Testis (tissue), 2 donors: Measurements from ENCODE around the gene GRIK1.

Experiments
- POLR2A ChIP-seq: fragments of 450-650 bp; IDR thresholded peaks from one replicate; pipeline ENCODE4 v1.6.1; 2017; ENCODE audit warnings: antibody characterized with exemption, mild to moderate bottlenecking, moderate library complexity
- TF ChIP-seq, protein P1 (sequence below), 3 experiments: fragments of 450-650 bp in 2 of 3; fragments of 200-600 bp in 1 of 3; sonication (generic) in 1 of 3; IDR thresholded peaks; one replicate each; pipeline ENCODE4 v1.5.1; 2016 to 2019; ENCODE audit warnings: antibody characterized with exemption in 3 of 3, mild to moderate bottlenecking in 2 of 3, moderate library complexity in 1 of 3

- TF ChIP-seq, protein P1, sequence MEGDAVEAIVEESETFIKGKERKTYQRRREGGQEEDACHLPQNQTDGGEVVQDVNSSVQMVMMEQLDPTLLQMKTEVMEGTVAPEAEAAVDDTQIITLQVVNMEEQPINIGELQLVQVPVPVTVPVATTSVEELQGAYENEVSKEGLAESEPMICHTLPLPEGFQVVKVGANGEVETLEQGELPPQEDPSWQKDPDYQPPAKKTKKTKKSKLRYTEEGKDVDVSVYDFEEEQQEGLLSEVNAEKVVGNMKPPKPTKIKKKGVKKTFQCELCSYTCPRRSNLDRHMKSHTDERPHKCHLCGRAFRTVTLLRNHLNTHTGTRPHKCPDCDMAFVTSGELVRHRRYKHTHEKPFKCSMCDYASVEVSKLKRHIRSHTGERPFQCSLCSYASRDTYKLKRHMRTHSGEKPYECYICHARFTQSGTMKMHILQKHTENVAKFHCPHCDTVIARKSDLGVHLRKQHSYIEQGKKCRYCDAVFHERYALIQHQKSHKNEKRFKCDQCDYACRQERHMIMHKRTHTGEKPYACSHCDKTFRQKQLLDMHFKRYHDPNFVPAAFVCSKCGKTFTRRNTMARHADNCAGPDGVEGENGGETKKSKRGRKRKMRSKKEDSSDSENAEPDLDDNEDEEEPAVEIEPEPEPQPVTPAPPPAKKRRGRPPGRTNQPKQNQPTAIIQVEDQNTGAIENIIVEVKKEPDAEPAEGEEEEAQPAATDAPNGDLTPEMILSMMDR (IDR thresholded peaks at IDR 0.05), result no peak
- TF ChIP-seq POLR2A, result no peak
Observed at GRCh38 chr21:29909571-29909970, 30.2 kb downstream of the GRIK1 start.
